D721Med (cell line): ENCODE results near the gene PTCHD4.
"Not testable (repeated sequence)": the region's sequence is repeated elsewhere in the genome, so short reads cannot be mapped to it uniquely, and the experiment has no call there.

Experiments
- DNase-seq: peaks from one replicate; pipeline ENCODE4 v3.0.0; 2011; ENCODE audit warnings: low spot score; ENCODE audit not compliant: insufficient read length
- FAIRE-seq: peaks from 2 replicates; lab custom pipeline; 2011; peaks lifted over from hg19 to GRCh38; lab: Jason Lieb, UNC
- TF ChIP-seq, protein P1 (sequence below): IDR thresholded peaks from 2 replicates; pipeline ENCODE4 v1.5.1; 2012; ENCODE audit warnings: mild to moderate bottlenecking, control low read depth; ENCODE audit not compliant: insufficient read depth; ENCODE audit errors: missing control alignments

The PTCHD4 gene

DNA sequence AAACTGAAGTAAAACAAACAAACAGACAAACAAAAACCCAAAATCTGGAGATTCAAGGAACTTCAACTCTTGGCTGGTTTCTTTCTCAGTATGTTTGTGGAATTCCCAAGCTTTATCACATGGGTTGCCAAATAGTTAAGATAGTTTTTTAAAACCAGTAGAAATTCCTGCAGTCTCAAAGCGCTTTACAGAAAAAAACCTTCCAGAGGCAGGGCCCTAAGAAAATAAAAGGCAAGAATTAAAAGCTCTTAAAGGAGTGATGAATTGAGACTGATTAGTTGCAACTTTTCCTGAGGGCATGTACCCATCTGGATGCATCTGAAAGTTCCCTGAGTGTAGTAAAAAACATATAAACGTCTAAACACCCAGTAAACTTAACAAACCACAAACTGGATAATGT is 25.9 kb upstream of the PTCHD4 start:
- DNase-seq (no peak), FAIRE-seq (no peak)
- TF ChIP-seq, protein P1, sequence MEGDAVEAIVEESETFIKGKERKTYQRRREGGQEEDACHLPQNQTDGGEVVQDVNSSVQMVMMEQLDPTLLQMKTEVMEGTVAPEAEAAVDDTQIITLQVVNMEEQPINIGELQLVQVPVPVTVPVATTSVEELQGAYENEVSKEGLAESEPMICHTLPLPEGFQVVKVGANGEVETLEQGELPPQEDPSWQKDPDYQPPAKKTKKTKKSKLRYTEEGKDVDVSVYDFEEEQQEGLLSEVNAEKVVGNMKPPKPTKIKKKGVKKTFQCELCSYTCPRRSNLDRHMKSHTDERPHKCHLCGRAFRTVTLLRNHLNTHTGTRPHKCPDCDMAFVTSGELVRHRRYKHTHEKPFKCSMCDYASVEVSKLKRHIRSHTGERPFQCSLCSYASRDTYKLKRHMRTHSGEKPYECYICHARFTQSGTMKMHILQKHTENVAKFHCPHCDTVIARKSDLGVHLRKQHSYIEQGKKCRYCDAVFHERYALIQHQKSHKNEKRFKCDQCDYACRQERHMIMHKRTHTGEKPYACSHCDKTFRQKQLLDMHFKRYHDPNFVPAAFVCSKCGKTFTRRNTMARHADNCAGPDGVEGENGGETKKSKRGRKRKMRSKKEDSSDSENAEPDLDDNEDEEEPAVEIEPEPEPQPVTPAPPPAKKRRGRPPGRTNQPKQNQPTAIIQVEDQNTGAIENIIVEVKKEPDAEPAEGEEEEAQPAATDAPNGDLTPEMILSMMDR = no peak

DNA sequence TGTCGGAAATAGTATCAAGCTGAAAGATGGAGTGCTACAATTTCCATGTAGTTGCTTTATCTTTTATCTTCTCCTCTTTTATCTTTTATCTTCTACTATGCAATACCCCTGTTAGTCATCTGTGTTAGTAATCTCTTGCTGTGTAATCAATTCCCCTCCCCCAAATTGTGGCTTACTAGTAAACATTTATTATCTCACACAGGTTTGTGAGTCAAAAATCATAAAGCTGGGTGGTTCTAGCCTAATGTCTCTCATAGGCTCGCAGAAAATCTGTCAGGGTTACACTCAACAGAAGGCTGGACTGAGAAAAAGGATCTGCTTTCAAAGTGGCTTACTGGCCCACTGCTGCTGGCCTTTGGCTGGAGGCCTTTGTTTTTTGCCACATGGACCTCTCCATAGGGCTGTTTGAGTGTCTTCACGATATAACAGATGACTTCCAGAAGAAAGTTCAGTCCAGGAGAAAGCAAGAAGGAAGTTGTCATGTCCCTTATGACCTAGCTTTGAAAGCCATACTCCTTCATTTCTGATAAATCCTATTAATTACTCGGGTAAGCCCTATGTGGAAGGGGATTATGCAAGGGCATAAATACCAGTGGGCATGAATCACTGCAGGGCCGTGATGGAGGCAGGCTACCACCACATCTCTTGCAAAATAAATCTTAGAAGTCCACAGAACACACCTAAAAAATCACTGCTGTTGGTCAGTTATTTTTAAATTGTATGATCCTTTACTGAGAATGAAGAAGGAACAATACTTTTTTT is 24.5 kb upstream of the PTCHD4 start:
- no peak for FAIRE-seq
- TF ChIP-seq, protein P1 = no peak

DNA sequence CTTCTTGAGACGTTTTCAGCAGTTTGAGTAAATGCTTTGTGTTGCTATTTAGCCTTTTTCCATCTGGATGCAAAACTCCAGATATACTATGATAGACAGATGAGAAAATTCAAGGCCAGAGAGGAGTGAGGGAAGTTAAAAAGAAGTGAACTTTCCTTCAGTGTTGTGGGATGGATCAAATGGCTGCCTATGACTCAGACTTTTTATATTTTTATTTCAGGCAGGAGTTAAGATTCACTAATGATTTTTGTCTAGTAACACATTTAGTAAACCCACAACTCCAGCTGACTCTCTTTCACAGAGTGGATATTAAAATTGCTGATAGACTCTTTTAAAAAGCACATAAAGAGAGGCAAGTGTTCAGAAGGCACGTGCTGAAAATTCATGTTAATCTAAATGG is 23.2 kb upstream of the PTCHD4 start:
- DNase-seq = no peak
- no peak for FAIRE-seq
- TF ChIP-seq, protein P1 = no peak

More for the DNA sequence above, 24.5 kb upstream of the PTCHD4 start:
- DNase-seq = no peak

DNA sequence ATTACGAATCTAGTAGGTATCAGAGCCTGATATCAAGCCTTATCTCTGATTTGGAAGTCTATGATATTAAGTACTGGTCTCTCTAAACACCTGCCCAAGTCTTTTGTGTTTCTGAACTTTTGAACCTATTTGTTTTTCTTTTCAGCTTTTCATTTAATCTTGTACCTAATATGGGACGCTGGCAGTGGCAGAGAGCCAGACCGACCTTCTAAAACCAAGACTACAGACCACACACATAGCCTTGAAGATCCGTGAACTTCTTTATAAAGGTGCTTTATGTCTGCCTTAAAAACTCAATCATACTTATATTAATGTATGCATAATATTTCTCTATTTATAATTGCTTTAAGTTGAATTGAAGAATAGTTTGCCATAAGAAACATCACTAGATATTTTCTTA is 12.6 kb upstream of the PTCHD4 start:
- no peak for FAIRE-seq
- TF ChIP-seq, protein P1 = no peak
- DNase-seq = no peak

DNA sequence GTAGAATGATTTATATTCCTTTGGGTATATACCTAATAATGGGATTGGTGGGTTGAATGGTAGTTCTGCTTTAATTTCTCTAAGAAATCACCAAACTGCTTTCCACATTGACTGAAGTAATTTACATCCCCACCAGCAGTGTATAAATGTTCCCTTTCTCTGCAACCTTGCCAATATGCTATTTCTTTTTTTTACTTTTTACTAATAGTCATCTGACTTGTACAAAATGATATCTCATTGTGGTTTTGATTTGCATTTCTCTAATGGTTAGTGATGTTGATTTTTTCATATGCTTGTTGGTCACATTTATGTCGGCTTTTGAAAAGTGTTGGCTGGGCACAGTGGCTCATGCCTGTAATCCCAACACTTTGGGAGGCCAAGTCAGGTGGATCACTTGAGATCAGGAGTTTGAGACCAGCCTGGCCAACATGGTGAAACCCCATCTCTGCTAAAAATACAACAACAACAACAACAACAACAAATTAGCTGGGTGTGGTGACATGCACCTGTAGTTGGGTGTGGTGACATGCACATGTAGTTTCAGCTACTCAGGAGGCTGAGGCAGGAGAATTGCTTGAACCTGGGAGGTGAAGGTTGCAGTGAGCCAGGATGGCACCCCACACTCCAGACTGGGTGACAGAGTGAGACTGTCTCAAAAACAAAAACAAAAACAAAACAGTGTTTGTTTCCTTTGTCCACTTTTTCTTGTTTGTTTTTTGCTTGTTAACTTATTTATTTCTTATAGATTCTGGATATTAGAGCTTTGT is 11.2 kb upstream of the PTCHD4 start:
- not testable (repeated sequence) for DNase-seq, FAIRE-seq

DNA sequence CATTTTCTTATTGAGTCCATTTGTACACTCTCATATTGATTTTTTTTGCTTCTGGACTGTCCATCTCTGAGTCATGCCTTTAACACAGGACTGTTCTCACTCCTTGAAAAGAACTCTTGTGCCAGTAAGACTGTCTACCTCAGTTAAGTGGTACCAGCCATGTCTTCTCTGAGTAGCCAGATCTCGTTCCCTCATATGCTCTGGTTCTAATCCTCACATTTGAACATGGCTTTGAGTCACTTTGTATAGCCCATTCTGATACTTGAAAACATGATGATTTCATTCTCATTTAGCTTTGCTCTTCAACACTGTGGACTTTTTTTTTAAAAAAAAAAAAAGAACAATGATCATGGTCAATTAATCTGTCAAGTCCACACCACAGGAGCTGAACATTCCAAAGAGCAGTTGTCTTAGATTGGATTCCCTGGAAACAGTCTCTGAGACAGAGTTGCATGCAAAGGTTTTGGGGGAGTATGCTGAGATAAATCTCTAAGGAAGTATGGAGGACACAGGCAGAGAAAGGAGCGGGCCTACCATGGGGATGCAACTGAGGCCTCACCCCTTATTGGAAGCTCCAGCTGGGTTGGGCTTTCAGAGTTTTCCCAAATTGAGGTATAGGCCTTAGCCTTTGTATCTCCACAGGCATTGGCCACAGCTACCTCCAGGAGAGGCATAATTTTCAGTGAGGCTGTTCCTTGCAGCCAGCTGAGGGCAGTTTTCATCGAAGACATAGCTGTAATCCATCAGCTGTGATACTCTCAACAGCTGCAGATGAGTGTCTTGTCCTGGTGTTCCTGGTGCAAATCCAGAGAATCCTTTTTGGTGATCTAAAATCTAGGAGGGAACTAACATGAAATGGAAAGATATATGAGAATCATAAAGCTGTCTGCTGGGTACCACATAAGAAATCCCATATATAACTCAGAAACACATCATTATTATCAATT is 6.0 kb upstream of the PTCHD4 start:
- FAIRE-seq (no peak), DNase-seq (no peak)
- TF ChIP-seq, protein P1 = no peak

DNA sequence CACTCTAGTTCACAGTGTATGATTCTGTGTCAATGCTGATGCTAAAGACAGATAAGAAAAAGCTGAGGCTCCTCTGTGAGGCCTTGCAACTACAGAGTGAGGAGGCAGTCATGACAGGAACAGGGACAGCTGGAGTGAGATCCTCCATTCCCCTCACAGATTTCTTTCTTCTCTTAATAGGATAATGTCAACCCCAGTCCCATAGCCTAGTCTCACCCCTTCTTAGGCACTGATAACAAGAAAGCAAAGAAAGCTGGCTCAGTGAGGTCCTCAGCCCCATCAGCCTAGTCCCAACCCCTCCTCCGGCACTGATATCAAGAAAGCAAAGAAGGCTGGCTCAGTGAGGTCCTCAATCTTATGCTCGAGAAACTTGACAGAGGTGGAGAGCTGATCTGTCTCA is 2.1 kb upstream of the PTCHD4 start:
- DNase-seq = no peak
- TF ChIP-seq, protein P1 = no peak
- FAIRE-seq = no peak
